ENCODE measurements around the gene GTPBP1.

DNA sequence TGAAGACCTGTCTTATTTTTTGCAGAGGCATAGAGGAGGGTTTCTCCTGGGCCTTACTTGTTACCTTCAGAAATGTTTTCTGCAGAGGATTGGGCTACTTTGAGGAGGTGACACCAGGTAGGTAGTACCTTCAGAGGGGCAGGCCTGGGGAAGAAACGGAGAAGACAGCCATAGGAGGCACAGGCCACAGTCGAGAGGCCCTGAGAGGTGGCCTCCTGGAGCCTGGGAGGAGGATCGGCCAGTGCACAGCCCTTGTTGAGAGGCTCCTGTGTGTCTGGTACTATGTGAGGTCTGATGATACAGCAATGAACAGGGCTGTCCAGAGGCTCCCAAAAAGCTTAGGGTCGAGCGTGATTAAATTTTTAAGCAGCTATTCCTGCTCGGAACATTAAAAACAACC lies 11.5 kb downstream of the GTPBP1 start:
- TF ChIP-seq, protein P1, sequence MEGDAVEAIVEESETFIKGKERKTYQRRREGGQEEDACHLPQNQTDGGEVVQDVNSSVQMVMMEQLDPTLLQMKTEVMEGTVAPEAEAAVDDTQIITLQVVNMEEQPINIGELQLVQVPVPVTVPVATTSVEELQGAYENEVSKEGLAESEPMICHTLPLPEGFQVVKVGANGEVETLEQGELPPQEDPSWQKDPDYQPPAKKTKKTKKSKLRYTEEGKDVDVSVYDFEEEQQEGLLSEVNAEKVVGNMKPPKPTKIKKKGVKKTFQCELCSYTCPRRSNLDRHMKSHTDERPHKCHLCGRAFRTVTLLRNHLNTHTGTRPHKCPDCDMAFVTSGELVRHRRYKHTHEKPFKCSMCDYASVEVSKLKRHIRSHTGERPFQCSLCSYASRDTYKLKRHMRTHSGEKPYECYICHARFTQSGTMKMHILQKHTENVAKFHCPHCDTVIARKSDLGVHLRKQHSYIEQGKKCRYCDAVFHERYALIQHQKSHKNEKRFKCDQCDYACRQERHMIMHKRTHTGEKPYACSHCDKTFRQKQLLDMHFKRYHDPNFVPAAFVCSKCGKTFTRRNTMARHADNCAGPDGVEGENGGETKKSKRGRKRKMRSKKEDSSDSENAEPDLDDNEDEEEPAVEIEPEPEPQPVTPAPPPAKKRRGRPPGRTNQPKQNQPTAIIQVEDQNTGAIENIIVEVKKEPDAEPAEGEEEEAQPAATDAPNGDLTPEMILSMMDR (IDR thresholded peaks at IDR 0.05; ENCODE audit: insufficient read depth, low read length, poor library complexity, severe bottlenecking), result no peak
- no peak for TF ChIP-seq EZH2phosphoT487 (conservative IDR thresholded peaks at IDR 0.05; ENCODE audit: low read length)

Data from SU-DHL-6 (cell line).